HL-60 (cell line): ENCODE measurements around the gene TTLL3.

Experiments used
- DNase-seq, 2 experiments: peaks; one replicate each; pipeline ENCODE4 v3.0.0-alpha.2; 2010 to 2020; ENCODE audit warnings: low read depth in 1 of 2, low spot score in 1 of 2
- H3K27ac ChIP-seq: fragments of 250-450 bp; sonication (Bioruptor Pico); replicated peaks from 2 replicates; pipeline ENCODE4 v1.5.1; 2020; ENCODE audit warnings: mild to moderate bottlenecking, moderate library complexity
- H3K27me3 ChIP-seq: fragments of 250-450 bp; sonication (Bioruptor Pico); 2 replicates; pipeline ENCODE4 v1.5.1; 2021; ENCODE audit warnings: mild to moderate bottlenecking, moderate library complexity; ENCODE audit not compliant: insufficient read depth, poor library complexity, severe bottlenecking
- H3K4me3 ChIP-seq: replicated peaks from 2 replicates; pipeline ENCODE4 v1.5.1; 2011; ENCODE audit warnings: mild to moderate bottlenecking, control low read depth, low read length; ENCODE audit not compliant: insufficient read depth
- CTCF ChIP-seq: IDR thresholded peaks from one replicate; pipeline ENCODE4 v1.5.1; 2011; ENCODE audit warnings: low read length, control low read depth, inconsistent platforms; ENCODE audit not compliant: insufficient read depth
- GABPA ChIP-seq: IDR thresholded peaks from 2 replicates; pipeline ENCODE4 v1.6.1; 2012; ENCODE audit warnings: low read depth
- POLR2AphosphoS5 ChIP-seq: IDR thresholded peaks from 2 replicates; pipeline ENCODE4 v1.6.1; 2012; ENCODE audit warnings: low read depth
- REST ChIP-seq: IDR thresholded peaks from 2 replicates; pipeline ENCODE4 v1.6.1; 2012; ENCODE audit warnings: low read depth; ENCODE audit not compliant: insufficient replicate concordance
- SPI1 ChIP-seq: IDR thresholded peaks from 2 replicates; pipeline ENCODE4 v1.6.1; 2012; ENCODE audit warnings: low read depth, mild to moderate bottlenecking, borderline replicate concordance

TTLL3 gene

GRCh38 chr3:9785602-9786001, 24.5 kb upstream of the TTLL3 start:
- H3K27ac ChIP-seq = 0 out of 2 replicates have a peak overlapping the region, but pooled peaks have one; percentile 7
- no peak for DNase-seq

GRCh38 chr3:9786209-9786739, 23.8 kb upstream of the TTLL3 start:
- DNase-seq = peak in 1 of 2 experiments; percentile 25

More at GRCh38 chr3:9785602-9786001, 24.5 kb upstream of the TTLL3 start:
- TF ChIP-seq GABPA (no peak), POLR2AphosphoS5 (no peak), REST (no peak), SPI1 (no peak), CTCF (no peak)
- no peaks in the 10 kb centered on the region for H3K27me3 ChIP-seq
- no peak overlapping the region for H3K4me3 ChIP-seq

GRCh38 chr3:9786825-9787669, 23.0 kb upstream of the TTLL3 start:
- TF ChIP-seq CTCF (peak; percentile 64), REST (no peak), SPI1 (no peak), POLR2AphosphoS5 (no peak), GABPA (no peak)
- H3K4me3 ChIP-seq = no peak overlapping the region
- DNase-seq = no peak
- peak overlapping the region; percentile 41 for H3K27ac ChIP-seq
- no peaks in the 10 kb centered on the region for H3K27me3 ChIP-seq

More at GRCh38 chr3:9786209-9786739, 23.8 kb upstream of the TTLL3 start:
- peak overlapping the region; percentile 41 for H3K27ac ChIP-seq
- TF ChIP-seq SPI1 = peak; percentile 58; the same call in 1 of the 2 replicates
- TF ChIP-seq REST = no peak
- no peak for TF ChIP-seq POLR2AphosphoS5
- no peaks in the 10 kb centered on the region for H3K27me3 ChIP-seq
- H3K4me3 ChIP-seq = no peak overlapping the region
